CMK (cell line): ENCODE measurements around the gene TAF7.
"Not testable (repeated sequence)": the region's sequence is repeated elsewhere in the genome, so short reads cannot be mapped to it uniquely, and the experiment has no call there.

ENCODE experiments used
- DNase-seq: peaks from one replicate; pipeline ENCODE4 v3.0.0-alpha.2; 2010; ENCODE audit warnings: low read depth

Gene TAF7, protein sequence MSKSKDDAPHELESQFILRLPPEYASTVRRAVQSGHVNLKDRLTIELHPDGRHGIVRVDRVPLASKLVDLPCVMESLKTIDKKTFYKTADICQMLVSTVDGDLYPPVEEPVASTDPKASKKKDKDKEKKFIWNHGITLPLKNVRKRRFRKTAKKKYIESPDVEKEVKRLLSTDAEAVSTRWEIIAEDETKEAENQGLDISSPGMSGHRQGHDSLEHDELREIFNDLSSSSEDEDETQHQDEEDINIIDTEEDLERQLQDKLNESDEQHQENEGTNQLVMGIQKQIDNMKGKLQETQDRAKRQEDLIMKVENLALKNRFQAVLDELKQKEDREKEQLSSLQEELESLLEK

DNA sequence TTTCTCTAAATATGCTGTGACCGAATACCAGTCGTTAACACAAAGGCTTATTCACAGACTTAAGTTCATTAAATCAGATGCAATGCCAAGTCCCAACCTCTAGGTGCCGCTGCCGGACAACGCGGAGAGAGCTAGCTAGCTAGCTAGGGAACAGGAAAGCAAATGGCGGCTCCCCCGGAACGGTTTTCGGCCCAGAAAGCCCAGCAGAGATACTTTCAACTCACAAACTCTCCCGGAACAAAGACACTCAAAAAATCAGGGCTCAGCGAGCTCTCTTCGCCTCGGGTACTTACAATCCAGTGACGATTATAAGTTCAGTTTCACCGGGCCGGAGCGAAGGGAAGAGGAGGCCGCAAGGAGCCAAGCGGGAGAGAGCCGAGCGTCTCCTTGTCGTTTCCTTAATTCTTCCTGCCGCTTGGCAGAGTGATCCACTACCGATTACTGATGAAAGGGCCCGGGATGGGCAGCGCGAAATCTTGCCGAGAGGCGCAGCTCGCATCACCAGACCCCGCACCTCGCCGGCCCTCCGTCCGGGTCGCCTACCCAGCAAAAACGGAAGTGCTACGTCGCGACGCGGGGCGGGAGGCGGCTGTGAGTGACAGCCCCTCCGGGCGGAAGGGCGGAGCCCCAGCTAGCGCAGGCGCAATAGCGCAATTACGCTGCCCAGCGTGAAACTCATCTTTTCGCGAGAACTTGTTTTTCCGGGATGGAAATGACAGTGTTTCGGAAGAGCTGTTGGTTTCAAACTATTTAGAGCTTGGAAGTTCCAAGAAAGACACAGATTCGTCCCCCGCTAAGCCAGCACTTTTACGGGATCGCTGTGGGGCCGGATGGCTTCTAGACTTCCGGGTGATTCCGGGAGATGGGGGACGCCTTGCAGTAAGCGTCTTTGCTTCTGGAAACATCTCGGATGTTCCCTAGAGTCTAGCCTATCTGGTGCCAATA, at the start of gene TAF7:
Gene TAF7 (minus strand): TSS at position 560 of the 945 bp plus-strand sequence. CDS start 740 bp downstream, outside the sequence.
- DNase-seq, result peak; percentile 74

DNA sequence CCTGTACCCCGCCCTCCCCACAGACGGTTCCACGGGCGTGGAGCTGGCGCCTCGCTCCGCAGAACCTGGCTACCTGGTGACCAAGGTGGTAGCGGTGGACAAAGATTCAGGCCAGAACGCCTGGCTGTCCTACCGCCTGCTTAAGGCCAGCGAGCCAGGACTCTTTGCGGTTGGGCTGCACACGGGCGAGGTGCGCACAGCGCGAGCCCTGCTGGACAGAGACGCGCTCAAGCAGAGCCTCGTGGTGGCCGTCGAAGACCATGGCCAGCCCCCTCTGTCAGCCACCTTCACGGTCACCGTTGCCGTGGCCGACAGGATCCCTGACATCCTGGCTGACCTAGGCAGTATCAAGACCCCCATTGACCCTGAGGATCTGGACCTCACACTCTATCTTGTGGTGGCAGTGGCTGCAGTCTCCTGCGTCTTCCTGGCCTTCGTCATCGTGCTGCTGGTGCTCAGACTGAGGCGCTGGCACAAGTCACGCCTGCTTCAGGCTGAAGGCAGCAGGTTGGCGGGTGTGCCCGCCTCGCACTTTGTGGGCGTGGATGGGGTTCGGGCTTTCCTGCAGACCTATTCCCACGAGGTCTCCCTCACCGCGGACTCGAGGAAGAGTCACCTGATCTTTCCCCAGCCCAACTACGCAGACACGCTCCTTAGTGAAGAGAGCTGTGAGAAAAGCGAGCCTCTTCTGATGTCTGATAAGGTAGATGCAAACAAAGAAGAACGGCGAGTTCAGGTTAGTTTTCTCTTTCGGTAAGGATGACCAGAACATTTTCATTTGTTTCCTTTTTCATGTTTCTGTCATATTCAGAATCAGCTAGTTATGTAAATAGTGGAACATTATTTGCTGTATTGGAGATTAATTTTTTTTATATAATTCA, 45.7 kb upstream of the TAF7 start:
- no peak for DNase-seq

DNA sequence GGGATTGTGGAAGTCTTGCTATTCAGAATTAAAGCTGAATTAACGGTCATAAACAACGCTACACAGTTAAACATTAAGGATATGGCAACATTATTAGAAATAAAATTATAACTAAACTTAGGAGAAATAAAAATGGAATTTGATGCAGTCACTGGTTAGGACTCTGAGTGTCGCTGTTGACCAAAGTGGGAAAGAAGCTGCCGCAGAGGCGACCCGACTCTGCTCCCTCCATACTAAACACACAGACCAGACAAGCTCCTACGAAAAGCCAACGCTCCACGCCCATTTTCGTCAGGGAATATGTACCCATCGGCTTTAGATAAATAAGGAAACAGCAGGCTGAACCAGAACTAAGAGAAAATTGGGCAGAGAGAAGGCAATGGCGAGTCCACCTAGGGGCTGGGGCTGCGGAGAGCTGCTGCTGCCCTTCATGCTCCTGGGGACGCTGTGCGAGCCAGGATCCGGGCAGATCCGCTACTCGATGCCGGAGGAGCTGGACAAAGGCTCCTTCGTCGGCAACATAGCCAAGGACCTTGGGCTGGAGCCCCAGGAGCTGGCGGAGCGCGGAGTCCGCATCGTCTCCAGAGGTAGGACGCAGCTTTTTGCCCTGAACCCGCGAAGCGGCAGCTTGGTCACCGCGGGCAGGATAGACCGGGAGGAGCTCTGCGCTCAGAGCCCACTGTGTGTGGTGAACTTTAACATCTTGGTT, 43.5 kb upstream of the TAF7 start, which contains the start of gene PCDHGA5:
Gene PCDHGA5 (plus strand): TSS at position 211 of the 709 bp plus-strand sequence. CDS start 169 bp downstream, at position 380.
- no peak for DNase-seq

DNA sequence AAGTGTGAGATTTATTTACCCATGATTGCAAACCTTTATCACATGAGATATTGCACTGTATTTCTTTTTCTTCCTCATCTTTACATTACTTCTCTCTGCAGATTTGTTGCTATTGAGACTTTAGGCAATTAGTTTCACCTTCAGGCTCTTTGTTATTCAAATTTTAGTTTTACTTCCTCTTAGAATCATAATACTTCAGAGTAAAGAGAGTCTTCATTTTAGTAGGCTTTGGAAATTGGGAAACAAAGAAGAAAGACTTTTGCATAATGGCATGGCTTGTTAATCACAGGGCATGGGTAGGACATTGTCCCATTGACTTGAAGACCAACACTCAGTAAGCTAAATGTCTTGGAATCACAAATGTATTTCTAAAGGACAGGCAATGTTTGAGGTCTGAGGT, 42.1 kb upstream of the TAF7 start:
- no peak for DNase-seq

DNA sequence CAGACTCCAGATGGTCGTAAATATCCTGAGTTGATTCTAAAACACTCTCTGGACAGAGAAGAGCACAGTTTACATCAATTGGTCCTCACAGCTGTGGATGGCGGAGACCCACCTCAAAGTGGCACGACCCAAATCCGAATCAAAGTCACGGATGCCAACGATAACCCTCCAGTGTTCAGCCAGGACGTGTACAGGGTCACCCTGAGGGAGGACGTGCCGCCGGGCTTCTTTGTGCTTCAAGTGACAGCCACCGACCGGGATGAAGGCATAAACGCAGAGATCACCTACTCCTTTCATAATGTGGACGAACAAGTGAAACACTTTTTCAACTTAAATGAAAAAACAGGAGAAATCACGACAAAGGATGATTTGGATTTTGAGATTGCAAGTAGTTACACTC, 40.1 kb upstream of the TAF7 start:
- DNase-seq, result no peak

DNA sequence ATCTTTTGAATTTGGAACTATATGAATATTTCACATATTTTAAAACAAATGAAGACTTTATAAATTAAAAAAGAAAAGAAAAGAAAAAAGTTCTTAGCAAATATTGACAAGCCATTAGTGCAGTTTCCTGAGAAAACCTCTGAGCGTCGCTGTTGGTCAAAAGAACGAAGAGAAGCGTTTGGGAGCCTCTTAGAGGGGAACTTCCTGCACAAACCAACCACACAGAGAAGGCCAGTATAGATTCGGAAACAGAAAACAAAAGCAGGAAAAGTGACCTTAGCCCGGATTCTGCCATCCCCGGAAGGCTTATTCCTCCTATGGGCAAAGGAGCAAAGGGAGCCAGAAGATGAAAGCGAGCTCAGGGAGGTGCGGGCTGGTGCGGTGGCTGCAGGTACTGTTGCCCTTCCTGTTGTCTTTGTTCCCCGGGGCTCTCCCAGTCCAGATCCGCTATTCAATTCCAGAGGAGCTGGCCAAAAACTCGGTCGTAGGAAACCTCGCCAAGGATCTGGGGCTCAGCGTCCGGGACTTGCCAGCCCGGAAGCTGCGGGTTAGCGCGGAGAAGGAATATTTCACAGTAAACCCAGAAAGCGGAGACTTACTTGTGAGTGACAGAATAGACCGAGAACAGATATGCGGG, 39.3 kb upstream of the TAF7 start, which contains the start of gene PCDHGB2:
Gene PCDHGB2 (plus strand): TSS at position 205 of the 637 bp plus-strand sequence. CDS start 142 bp downstream, at position 347.
- DNase-seq, result no peak

DNA sequence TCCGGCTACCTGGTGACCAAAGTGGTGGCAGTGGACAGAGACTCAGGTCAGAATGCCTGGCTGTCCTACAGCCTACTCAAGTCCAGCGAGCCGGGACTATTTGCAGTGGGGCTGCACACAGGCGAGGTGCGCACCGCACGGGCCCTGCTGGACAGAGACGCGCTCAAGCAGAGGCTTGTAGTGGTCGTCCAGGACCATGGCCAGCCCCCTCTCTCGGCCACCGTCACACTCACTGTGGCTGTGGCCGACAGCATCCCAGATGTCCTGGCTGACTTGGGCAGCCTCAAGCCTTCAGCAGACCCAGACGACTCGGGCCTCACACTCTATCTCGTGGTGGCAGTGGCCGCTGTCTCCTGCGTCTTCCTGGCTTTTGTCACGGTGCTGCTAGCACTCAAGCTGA, 36.4 kb upstream of the TAF7 start:
- no peak for DNase-seq

DNA sequence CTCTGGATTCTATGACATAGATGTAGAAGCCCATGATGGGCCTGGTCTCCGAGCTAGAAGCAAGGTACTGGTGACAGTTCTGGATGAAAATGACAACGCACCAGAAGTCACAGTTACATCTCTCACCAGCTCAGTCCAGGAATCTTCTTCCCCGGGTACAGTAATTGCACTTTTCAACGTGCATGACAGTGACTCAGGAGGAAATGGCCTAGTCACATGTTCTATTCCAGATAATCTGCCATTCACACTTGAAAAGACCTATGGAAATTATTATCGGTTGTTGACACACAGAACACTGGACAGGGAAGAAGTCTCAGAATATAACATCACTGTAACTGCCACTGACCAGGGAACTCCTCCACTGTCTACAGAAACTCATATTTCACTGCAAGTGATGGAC, 35.5 kb upstream of the TAF7 start:
- no peak for DNase-seq

DNA sequence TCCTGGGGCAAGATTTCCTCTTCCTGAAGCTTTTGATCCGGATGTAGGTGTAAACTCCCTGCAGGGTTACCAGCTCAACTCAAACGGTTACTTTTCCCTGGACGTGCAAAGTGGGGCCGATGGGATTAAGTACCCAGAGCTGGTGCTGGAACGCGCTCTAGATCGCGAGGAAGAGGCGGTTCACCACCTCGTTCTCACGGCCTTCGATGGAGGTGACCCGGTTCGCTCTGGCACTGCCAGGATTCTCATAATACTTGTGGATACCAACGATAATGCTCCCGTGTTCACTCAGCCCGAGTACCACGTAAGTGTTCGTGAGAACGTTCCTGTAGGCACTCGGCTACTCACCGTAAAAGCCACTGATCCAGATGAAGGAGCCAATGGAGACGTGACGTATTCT, 35.1 kb upstream of the TAF7 start:
- no peak for DNase-seq

DNA sequence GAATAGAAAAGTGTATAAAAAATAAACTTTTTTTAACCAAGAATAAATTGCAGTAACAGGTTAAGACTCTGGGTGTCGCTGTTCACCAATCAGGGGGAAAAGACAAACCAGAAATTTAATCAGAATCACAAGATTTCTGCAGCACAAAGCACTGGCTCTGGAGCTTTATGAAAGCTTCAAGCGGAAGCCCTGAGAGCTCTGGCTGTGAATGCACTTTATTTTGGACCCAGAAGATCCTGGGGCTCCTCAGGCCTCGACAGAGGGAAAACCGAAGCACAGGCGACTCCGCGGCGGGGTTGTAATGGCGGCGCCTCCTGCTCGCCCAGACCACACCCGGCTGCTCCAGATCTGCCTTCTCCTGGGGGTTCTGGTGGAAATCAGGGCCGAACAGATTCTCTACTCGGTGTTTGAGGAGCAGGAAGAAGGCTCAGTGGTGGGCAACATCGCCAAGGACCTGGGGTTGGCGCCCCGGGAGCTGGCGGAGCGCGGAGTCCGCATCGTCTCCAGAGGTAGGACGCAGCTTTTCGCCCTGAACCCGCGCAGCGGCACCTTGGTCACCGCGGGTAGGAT, 34.4 kb upstream of the TAF7 start, which contains the start of gene PCDHGA4:
Gene PCDHGA4 (plus strand): TSS at position 122 of the 570 bp plus-strand sequence. CDS start 87 bp downstream, at position 209.
- no peak for DNase-seq

DNA sequence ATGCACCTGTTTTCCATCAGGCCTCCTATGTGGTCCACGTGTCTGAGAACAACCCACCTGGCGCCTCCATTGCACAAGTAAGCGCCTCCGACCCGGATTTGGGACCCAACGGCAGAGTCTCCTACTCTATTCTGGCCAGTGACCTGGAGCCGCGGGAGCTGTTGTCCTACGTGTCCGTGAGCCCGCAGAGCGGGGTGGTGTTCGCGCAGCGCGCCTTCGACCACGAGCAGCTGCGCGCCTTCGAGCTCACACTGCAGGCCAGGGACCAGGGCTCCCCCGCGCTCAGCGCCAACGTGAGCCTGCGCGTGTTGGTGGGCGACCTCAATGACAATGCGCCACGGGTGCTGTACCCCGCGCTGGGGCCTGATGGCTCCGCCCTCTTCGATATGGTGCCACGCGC, 31.0 kb upstream of the TAF7 start:
- DNase-seq, result no peak

DNA sequence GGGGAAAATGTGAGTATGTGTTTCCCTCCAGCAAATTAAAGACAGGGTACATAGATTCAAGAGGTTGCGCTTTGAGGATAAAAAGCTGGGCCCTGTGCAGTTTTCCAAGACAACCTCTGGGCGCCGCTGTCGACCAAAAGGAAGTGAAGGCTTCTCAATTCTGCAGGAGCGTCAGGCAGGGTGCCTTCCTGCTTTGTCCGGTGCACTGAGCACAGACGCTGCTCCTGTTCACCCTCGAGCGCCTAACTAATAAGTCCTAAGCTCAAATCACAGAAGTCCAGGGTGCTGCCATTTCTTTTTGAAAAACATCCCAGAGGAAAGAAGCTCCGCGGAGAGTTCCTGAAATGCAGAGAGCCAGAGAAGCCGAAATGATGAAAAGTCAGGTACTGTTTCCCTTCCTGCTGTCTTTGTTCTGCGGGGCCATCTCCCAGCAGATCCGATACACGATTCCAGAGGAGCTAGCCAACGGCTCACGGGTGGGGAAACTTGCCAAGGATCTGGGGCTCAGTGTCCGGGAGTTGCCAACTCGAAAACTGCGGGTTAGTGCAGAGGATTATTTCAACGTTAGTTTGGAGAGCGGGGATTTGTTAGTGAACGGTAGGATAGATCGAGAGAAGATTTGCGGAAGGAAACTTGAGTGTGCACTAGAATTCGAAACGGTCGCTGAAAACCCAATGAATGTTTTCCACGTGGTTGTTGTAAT, 29.5 kb upstream of the TAF7 start, which contains the start of gene PCDHGB1:
Gene PCDHGB1 (plus strand): TSS at position 183 of the 703 bp plus-strand sequence. CDS start 162 bp downstream, at position 345.
- no peak for DNase-seq

DNA sequence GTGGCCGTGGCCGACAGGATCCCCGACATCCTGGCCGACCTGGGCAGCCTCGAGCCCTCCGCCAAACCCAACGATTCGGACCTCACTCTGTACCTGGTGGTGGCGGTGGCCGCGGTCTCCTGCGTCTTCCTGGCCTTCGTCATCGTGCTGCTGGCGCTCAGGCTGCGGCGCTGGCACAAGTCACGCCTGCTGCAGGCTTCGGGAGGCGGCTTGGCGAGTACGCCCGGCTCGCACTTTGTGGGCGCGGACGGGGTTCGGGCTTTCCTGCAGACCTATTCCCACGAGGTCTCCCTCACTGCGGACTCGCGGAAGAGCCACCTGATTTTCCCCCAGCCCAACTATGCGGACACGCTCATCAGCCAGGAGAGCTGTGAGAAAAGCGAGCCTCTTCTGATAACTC, 25.4 kb upstream of the TAF7 start:
- not testable (repeated sequence) for DNase-seq

DNA sequence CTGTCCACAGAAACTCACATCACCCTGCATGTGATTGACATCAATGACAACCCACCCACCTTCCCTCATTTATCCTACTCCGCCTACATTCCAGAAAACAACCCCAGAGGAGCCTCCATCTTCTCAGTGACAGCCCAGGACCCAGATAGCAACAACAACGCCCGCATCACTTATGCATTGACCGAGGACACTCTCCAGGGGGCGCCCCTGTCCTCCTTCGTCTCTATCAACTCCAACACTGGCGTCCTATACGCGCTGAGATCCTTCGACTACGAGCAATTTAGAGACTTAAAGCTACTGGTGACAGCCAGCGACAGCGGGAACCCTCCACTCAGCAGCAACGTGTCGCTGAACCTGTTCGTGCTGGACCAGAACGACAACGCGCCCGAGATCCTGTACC, 24.7 kb upstream of the TAF7 start:
- no peak for DNase-seq

DNA sequence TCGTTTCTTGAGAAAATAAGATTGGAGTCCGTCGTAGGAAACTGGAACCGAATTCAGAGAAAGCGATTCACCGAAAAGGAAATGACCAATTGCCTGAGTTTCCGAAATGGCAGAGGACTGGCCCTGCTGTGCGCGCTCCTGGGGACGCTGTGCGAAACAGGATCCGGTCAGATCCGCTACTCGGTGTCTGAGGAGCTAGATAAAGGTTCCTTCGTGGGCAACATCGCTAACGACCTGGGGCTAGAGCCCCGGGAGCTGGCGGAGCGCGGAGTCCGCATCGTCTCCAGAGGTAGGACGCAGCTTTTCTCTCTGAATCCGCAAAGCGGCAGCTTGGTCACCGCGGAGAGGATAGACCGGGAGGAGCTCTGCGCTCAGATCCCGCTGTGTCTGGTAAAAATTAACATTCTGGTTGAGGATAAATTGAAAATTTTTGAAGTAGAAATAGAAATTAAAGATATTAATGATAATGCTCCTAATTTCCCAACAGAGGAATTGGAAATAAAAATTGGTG, 23.4 kb upstream of the TAF7 start:
- DNase-seq, result no peak

DNA sequence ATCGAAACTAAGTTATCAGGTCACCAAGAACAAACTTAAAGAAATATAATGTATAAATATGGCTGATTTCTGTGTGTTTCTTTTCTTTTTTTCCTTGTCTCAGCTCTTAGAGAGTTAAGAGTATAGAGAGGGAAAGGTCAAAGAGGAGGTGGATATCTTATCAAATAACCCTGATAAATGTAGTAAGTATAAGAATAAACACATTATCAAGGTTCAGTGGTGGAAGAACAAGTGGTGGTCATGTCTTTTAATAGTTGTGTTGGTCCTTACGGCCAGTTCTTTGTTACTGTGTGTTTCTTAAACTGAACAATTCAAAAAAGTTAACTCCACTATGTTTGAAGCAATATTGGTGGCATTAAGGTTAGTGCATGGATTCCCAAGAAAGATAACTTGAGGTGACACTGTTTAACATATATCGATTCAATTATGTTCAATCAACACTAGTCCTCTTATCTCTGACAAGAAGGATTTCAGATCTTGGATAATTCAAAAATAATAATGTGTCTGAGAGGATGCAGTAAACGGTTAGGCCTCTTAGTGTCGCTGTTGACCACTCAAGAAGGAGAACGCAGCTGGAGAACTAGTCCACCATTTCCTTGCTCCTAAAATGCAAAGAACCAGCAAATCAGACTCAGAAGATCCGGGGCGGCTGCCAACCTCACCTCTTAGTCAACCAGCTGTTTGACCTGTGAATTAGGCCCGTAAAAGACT, 22.8 kb upstream of the TAF7 start, which contains the start of gene PCDHGA3:
Gene PCDHGA3 (plus strand): TSS at position 588 of the 711 bp plus-strand sequence. CDS start 205 bp downstream, outside the sequence.
- DNase-seq, result no peak

DNA sequence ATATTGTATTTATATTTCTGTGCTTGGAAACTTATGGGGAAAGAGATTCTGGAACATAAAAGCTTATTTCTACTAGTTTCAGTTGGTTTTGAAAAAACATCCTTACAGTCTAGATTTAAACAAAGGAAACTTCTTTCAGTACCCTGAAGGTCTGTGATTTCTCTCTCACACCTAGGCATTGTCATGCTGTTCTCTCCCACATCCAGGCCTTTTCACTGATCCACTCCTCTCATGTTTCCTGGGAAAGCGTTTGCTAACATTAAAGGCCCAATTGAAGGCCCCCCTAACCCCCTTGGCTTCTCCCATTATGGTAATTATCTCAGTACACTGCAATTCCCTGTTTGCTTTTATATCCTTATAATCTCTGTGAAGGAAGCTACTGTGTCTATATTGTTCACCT, 22.2 kb upstream of the TAF7 start:
- DNase-seq, result no peak

DNA sequence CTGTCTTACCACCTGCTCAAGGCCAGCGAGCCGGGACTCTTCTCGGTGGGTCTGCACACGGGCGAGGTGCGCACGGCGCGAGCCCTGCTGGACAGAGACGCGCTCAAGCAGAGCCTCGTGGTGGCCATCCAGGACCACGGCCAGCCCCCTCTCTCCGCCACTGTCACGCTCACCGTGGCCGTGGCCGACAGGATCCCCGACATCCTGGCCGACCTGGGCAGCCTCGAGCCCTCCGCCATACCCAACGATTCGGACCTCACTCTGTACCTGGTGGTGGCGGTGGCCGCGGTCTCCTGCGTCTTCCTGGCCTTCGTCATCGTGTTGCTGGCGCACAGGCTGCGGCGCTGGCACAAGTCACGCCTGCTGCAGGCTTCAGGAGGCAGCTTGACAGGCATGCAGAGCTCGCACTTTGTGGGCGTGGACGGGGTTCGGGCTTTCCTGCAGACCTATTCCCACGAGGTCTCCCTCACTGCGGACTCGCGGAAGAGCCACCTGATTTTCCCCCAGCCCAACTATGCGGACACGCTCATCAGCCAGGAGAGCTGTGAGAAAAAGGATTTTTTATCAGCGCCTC, 20.3 kb upstream of the TAF7 start:
- DNase-seq, result not testable (repeated sequence)
